Body of pancreas (tissue), 4 donors: Measurements from ENCODE around the gene PPP2R5C. TPM values are rescaled to one million over a fixed set of nuclear protein-coding genes. Genes with fewer than 3 reads are reported as not detected.

Source experiments
- ATAC-seq: fragments of 150-250 bp; one replicate; pipeline ENCODE4 v1.9.1; 2016
- DNase-seq, 4 donors: peaks; one replicate each; pipeline ENCODE4 v3.0.0-alpha.2; 2019
- H3K27ac ChIP-seq, 4 donors: fragments of 200-600 bp; sonication (generic); 1 replicate in 3 of 4; 2 replicates in 1 of 4; pipeline versions ENCODE4 v1.5.1 to v1.6.1; 2016 to 2019; ENCODE audit warnings: mild to moderate bottlenecking in 1 of 4, mixed read lengths in 1 of 4, moderate library complexity in 1 of 4
- H3K27me3 ChIP-seq, 2 donors: fragments of 200-600 bp; sonication (generic); one replicate each; pipeline ENCODE4 v1.6.0; 2016; ENCODE audit warnings: mild to moderate bottlenecking in 1 of 2
- H3K36me3 ChIP-seq, 2 donors: fragments of 200-600 bp; sonication (generic); replicated peaks in 1 of 2; 2 replicates each; pipeline ENCODE4 v1.5.1; 2016; ENCODE audit warnings: low read depth in 2 of 2; ENCODE audit not compliant: insufficient read depth in 1 of 2
- H3K4me1 ChIP-seq: fragments of 200-600 bp; sonication (generic); one replicate; pipeline ENCODE4 v1.6.0; 2016
- H3K4me3 ChIP-seq, 2 donors: fragments of 200-600 bp; sonication (generic); 1 replicate in 1 of 2; 2 replicates in 1 of 2; pipeline ENCODE4 v1.5.1; 2016 to 2019
- H3K9me3 ChIP-seq, 3 donors: fragments of 200-600 bp; sonication (generic); 1 replicate in 2 of 3; 2 replicates in 1 of 3; pipeline ENCODE4 v1.5.1; 2016
- POLR2A ChIP-seq, 3 donors: fragments of 450-650 bp; IDR thresholded peaks; one replicate each; pipeline ENCODE4 v1.6.1; 2016; ENCODE audit warnings: antibody characterized with exemption in 3 of 3, mild to moderate bottlenecking in 2 of 3
- WGBS, 2 donors: methylation state at CpG; one replicate each; pipeline ENCODE4 v1.1.5; 2017; 5-methylcytosine and 5-hydroxymethylcytosine counted together
- intact Hi-C: fragments of 100-400 bp; cut with DNase I; formaldehyde crosslinking; loops from one replicate; pipeline ENCODE4 v1.15.1; 2023
- total RNA-seq, 2 donors: library from RNA; depleted of rRNA; stranded (reverse); fragments of >200 nt; gene quantifications; one replicate each; pipeline ENCODE4 v1.1.0, GENCODE V29; 2016
- TF ChIP-seq, protein P1 (sequence below), 7 experiments: fragments of 450-650 bp in 4 of 7; fragments of 200-600 bp in 3 of 7; sonication (generic) in 3 of 7; IDR thresholded peaks; one replicate each; pipeline ENCODE4 v1.5.1; 2016 to 2019; ENCODE audit warnings: antibody characterized with exemption in 7 of 7

Gene PPP2R5C
- total RNA-seq, 2 donors from 2014 or later: 59.0 to 77.6 TPM

DNA sequence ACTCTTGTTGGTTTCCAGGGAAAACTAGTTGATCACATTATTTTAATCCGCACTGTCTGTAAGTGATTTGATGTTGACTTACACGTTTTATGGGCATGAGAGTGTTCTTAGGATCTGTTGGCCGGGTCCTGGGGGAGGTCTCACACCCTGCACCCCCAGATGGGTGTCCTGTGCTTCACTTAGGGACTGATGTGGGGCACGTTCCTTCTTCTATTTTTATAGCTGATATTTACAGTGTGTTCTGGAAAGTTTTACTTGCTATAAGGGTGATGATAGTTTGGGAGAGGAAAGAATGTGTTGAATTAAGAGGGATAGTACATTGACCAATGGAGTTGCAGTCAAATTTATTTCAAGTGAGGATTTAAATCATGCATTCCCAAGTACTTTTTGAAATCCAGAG lies 106.3 kb downstream of the PPP2R5C start:
- H3K4me3 ChIP-seq: no peak overlapping the region
- H3K36me3 ChIP-seq: no peaks in the 10 kb centered on the region
- H3K27me3 ChIP-seq: no peaks in the 10 kb centered on the region
- 83 to 92% methylated on average over 4 of the region's 4 CpGs for WGBS, 2 donors
- no peak overlapping the region for H3K27ac ChIP-seq
- intact Hi-C loops: no loop called here
- no peaks in the 10 kb centered on the region for H3K9me3 ChIP-seq
- ATAC-seq (no peak), DNase-seq (no peak)
- H3K4me1 ChIP-seq: peaks cover 19% of the 10 kb centered on the region
- no peak for TF ChIP-seq POLR2A (IDR thresholded peaks at IDR 0.05)
- TF ChIP-seq, protein P1, sequence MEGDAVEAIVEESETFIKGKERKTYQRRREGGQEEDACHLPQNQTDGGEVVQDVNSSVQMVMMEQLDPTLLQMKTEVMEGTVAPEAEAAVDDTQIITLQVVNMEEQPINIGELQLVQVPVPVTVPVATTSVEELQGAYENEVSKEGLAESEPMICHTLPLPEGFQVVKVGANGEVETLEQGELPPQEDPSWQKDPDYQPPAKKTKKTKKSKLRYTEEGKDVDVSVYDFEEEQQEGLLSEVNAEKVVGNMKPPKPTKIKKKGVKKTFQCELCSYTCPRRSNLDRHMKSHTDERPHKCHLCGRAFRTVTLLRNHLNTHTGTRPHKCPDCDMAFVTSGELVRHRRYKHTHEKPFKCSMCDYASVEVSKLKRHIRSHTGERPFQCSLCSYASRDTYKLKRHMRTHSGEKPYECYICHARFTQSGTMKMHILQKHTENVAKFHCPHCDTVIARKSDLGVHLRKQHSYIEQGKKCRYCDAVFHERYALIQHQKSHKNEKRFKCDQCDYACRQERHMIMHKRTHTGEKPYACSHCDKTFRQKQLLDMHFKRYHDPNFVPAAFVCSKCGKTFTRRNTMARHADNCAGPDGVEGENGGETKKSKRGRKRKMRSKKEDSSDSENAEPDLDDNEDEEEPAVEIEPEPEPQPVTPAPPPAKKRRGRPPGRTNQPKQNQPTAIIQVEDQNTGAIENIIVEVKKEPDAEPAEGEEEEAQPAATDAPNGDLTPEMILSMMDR (IDR thresholded peaks at IDR 0.05): no peak

DNA sequence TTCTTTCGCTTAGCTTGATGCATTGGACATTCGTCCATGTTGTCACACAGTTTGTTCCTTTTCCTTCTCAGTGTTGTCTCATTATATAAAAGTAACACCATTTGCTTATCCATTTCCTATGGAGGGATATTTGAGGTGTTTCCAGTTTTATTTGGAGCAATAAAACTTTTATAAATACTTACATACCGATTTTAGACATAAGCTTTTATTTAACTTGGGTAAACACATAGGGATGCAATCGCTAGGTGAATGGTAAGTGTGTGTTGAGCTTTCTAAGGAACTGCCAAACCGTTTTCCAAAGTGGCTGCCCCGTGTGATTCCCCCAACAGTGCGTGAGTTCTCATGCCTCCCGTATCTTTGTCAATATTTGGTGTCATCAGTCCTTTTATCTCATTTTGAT lies 107.7 kb downstream of the PPP2R5C start:
- 91 to 92% methylated on average over 8 of the region's 8 CpGs for whole genome bisulfite sequencing, 2 donors
- no peak overlapping the region for H3K4me3 ChIP-seq
- H3K27ac ChIP-seq: no peak overlapping the region
- no peaks in the 10 kb centered on the region for H3K9me3 ChIP-seq
- no peak for ATAC-seq
- DNase-seq: no peak
- no peaks in the 10 kb centered on the region for H3K36me3 ChIP-seq
- TF ChIP-seq POLR2A (IDR thresholded peaks at IDR 0.05): no peak
- TF ChIP-seq, protein P1 (IDR thresholded peaks at IDR 0.05): no peak
- H3K27me3 ChIP-seq: no peaks in the 10 kb centered on the region
- intact Hi-C loops: no loop called here
- peaks cover 33% of the 10 kb centered on the region for H3K4me1 ChIP-seq

DNA sequence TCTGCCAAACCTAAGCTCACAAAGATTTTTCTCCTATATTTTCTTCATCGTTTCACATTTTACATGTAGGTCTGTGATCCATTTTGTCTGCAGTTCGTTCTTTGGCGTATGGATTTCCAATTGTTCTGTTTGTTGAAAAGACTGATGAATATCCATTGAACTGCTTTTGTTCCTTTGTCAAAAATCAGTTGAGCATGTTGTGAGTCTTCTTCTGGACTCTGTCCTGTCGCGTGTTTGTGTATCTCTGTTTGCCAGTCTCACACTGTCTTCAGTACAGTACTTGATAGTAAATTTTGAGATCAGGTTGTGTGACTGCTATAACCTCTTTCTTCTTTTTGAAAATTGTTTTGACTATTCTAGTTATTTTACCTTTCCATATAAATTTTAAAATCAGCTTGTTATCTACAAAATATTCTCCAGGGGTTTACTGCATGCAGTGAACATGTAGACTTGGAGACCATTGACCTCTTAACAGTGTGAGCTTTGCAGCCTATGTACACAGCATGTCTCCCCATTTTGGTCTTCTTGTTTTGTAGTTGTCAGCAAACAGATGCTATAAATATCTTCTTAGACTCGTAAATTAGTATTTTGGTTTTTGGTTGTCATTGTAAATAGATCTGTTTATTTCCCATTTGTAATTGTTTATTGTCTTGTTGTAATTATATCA lies 108.9 kb downstream of the PPP2R5C start:
- ATAC-seq: no peak
- Histone ChIP-seq H3K27me3 (no peaks in the 10 kb centered on the region), H3K36me3 (no peaks in the 10 kb centered on the region), H3K9me3 (no peaks in the 10 kb centered on the region), H3K27ac (no peak overlapping the region), H3K4me3 (no peak overlapping the region), H3K4me1 (peaks cover 33% of the 10 kb centered on the region)
- 63 to 75% methylated on average over 6 of the region's 6 CpGs for WGBS, 2 donors
- intact Hi-C loops: no loop called here
- TF ChIP-seq, protein P1 (IDR thresholded peaks at IDR 0.05): no peak
- TF ChIP-seq POLR2A (IDR thresholded peaks at IDR 0.05): no peak
- no peak for DNase-seq

DNA sequence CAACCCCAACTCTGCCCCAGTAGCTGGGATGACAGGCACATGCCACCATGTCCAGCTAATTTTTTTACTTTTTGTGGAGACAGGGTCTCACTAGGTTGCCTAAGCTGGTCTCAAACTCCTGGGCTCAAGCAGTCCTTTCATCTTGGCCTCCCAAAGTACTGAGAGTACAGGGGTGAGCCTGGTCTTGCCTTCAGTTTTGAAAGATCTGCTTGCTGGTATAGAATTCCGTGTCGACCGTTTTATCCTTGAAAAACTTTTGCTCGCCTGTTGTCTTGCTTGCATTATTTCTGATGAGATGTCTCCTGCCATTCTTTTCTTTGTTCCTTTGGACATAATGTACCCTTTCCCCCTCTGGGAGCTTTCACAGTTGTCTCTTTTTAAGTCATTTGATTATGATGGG lies 110.8 kb downstream of the PPP2R5C start:
- H3K4me3 ChIP-seq: no peak overlapping the region
- ATAC-seq (no peak), DNase-seq (no peak)
- H3K27ac ChIP-seq: peak overlapping the region in 2 of 4 donors; percentile 35 to 64
- no peaks in the 10 kb centered on the region for H3K9me3 ChIP-seq
- intact Hi-C loops: no loop called here
- TF ChIP-seq POLR2A (IDR thresholded peaks at IDR 0.05): no peak
- TF ChIP-seq, protein P1 (IDR thresholded peaks at IDR 0.05): no peak
- no peaks in the 10 kb centered on the region for H3K27me3 ChIP-seq
- 96 to 97% methylated on average over 4 of the region's 4 CpGs for WGBS, 2 donors
- no peaks in the 10 kb centered on the region for H3K36me3 ChIP-seq
- peaks cover 43% of the 10 kb centered on the region for H3K4me1 ChIP-seq
